ENCODE results near the gene RPN1.
"Not testable (repeated sequence)": the region's sequence is repeated elsewhere in the genome, so short reads cannot be mapped to it uniquely, and the experiment has no call there.

RPN1 gene

GRCh38 chr3:128592864-128593263, 57.8 kb downstream of the RPN1 start:
- Histone ChIP-seq H3K4me3 (no peak overlapping the region), H3K4me1 (no peaks in the 10 kb centered on the region), H3K36me3 (no peaks in the 10 kb centered on the region), H3K9me3 (no peaks in the 10 kb centered on the region), H3K27ac (no peak overlapping the region), H3K27me3 (peaks cover 0 to 10% of the 10 kb centered on the region in 2 donors)
- TF ChIP-seq CTCF (IDR thresholded peaks at IDR 0.05), result no peak
- DNase-seq, result no peak
- intact Hi-C loops (cut with DNase I; ENCODE audit: low total_unique reads), result no loop called here

- no peaks in the 10 kb centered on the region for H3K4me1 ChIP-seq
- no peaks in the 10 kb centered on the region for H3K9me3 ChIP-seq
- H3K27me3 ChIP-seq, result peaks cover 0 to 10% of the 10 kb centered on the region in 2 donors
- no peak overlapping the region for H3K4me3 ChIP-seq
- no peak for DNase-seq
- intact Hi-C loops (cut with DNase I; ENCODE audit: low total_unique reads), result no loop called here
- H3K36me3 ChIP-seq, result no peaks in the 10 kb centered on the region
- H3K27ac ChIP-seq, result no peak overlapping the region
- no peak for TF ChIP-seq CTCF (IDR thresholded peaks at IDR 0.05)
Observed at GRCh38 chr3:128591738-128592426, 58.7 kb downstream of the RPN1 start.

- peaks cover 0 to 10% of the 10 kb centered on the region in 2 donors for H3K27me3 ChIP-seq
- H3K36me3 ChIP-seq, result no peaks in the 10 kb centered on the region
- DNase-seq, result no peak
- no peak overlapping the region for H3K4me3 ChIP-seq
- H3K27ac ChIP-seq, result no peak overlapping the region
- intact Hi-C loops (cut with DNase I; ENCODE audit: low total_unique reads), result no loop called here
- no peak for TF ChIP-seq CTCF (IDR thresholded peaks at IDR 0.05)
- no peaks in the 10 kb centered on the region for H3K9me3 ChIP-seq
- no peaks in the 10 kb centered on the region for H3K4me1 ChIP-seq
Observed at GRCh38 chr3:128590948-128591347, 59.7 kb downstream of the RPN1 start.

DNA sequence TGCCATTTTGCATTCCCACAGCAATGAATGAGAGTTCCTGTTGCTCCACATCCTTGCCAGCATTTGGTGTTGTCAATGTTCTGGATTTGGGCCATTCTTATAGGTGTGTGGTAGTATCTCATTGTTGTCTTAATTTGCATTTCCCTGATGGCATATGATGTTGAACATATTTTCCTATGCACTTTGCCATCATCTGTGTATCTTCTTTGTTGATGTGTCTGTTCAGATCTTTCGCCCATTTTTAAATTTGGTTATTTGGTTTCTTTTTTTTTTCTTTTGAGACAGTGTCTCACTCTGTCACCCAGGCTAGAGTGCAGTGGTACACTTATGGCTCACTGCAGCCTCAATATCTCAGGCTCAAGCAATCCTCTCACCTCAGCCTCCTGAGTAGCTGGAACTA, 60.6 kb downstream of the RPN1 start:
- peaks cover 0 to 14% of the 10 kb centered on the region in 2 donors for H3K27me3 ChIP-seq
- H3K9me3 ChIP-seq; H3K36me3 ChIP-seq; H3K4me1 ChIP-seq; H3K27ac ChIP-seq; intact Hi-C loops (cut with DNase I; ENCODE audit: low total_unique reads); DNase-seq; H3K4me3 ChIP-seq: not testable (repeated sequence)

DNA sequence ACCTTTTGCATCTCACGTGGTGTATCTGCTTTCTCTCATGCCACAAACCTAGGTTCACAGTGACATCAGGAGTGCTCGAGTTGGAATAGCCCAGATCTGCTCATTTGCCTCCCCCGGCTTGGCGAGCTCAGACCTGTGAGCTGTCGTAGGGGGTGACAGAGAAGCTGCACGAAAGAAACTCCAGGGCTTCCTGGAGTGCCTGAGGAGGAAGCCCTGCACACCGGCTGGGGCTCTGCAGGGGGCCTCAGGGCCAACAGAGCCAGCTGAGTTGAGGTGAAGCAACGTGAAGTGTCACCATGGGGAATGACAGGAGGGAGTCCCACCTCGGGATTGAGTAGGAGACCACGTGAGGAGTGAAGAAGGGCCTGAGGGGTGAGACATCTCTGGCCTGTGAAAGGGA, 62.5 kb downstream of the RPN1 start:
- TF ChIP-seq CTCF (IDR thresholded peaks at IDR 0.05), result no peak
- Histone ChIP-seq H3K36me3 (no peaks in the 10 kb centered on the region), H3K27ac (no peak overlapping the region), H3K4me1 (peaks cover 0 to 7% (median 2%) of the 10 kb centered on the region in 4 donors), H3K27me3 (peaks cover 0 to 22% of the 10 kb centered on the region in 2 donors), H3K9me3 (no peaks in the 10 kb centered on the region), H3K4me3 (no peak overlapping the region)
- intact Hi-C loops (cut with DNase I; ENCODE audit: low total_unique reads), result no loop called here
- no peak for DNase-seq

DNA sequence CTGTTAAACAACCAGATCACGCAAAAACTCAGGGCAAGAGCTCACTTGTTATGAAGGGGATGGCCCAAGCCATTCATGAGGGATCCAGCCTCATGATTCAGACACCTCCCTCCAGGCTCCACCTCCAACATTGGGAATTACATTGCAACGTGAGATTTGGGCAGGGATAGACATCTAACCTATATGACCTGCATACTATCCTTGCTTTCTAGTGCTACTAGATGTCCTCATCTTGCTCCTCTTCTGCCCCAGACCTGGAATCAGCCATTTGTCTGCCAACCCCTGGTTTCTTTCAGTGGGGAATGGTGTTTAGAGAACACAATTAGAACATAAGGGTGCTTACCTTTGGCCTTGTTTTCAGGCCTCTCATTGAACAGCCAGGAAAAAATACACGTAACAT, 63.2 kb downstream of the RPN1 start:
- Histone ChIP-seq H3K4me1 (peaks cover 0 to 7% (median 2%) of the 10 kb centered on the region in 4 donors), H3K27ac (no peak overlapping the region), H3K36me3 (no peaks in the 10 kb centered on the region), H3K27me3 (peaks cover 0 to 22% of the 10 kb centered on the region in 2 donors), H3K9me3 (no peaks in the 10 kb centered on the region), H3K4me3 (no peak overlapping the region)
- no peak for DNase-seq
- TF ChIP-seq CTCF (IDR thresholded peaks at IDR 0.05), result no peak
- intact Hi-C loops (cut with DNase I; ENCODE audit: low total_unique reads), result no loop called here

DNA sequence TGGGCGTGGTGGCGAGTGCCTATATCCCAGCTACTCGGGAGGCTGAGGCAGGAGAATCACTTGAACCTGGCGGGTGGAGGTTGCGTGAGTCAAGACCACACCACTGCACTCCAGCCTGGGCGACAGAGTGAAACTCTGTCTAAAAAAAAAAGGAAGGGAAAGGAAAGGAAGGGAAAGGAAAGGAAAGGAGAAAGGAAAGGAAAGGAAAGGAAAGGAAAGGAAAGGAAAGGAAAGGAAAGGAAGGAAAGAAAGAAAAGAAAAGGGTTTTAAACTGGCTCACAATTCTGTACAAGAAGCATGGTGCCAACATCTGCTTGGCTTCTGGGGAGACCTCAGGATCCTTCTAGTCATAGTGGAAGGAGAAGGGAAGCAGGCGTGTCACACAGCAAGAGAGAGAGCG, 63.7 kb downstream of the RPN1 start:
- H3K36me3 ChIP-seq; H3K9me3 ChIP-seq; H3K27ac ChIP-seq; H3K4me1 ChIP-seq; DNase-seq; intact Hi-C loops (cut with DNase I; ENCODE audit: low total_unique reads); H3K4me3 ChIP-seq: not testable (repeated sequence)
- peaks cover 0 to 22% of the 10 kb centered on the region in 2 donors for H3K27me3 ChIP-seq

DNA sequence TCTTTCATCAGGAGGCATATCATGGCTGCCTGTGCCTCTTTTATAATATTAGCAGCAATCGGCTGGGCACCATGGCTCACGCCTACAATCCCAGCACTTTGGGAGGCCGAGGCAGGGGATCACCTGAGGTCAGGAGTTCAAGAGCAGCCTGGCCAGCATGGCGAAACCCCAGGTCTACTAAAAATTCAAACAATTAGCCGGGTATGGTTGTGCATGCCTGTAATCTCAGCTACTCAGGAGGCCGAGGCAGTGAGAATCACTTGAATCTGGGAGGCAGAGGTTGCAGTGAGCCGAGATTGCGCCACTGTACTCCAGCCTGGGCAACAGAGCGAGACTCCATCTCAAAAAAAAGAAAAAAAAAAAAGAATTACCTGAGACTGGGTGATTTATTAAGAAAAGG, 64.2 kb downstream of the RPN1 start:
- H3K36me3 ChIP-seq; intact Hi-C loops (cut with DNase I; ENCODE audit: low total_unique reads); DNase-seq; H3K4me3 ChIP-seq; H3K27ac ChIP-seq; H3K9me3 ChIP-seq; H3K4me1 ChIP-seq: not testable (repeated sequence)
- H3K27me3 ChIP-seq, result peaks cover 0 to 22% of the 10 kb centered on the region in 2 donors

Data from tibial artery (tissue), 4 donors.